ENCODE data around the gene HYOU1. TPM values are rescaled to one million over a fixed set of nuclear protein-coding genes. Genes with fewer than 3 reads are reported as not detected.

Gene HYOU1
- polyA plus RNA-seq, 1 donor (not counting 4 experiments of a cell fraction or from before 2014, with no cell fraction given): 119 TPM

- Histone ChIP-seq H4K20me1 (ENCODE audit: control insufficient read depth, extremely low read depth, insufficient read depth, low read length) (no peaks in the 10 kb centered on the region), H3K4me3 (ENCODE audit: control insufficient read depth in 2 of 3, extremely low read depth in 1 of 3, insufficient read depth in 2 of 3, low read depth in 1 of 3, low read length in 3 of 3) (peak overlapping the region; percentile 71 to 93 (median 78)), H3K36me3 (ENCODE audit: control insufficient read depth in 2 of 2, extremely low read depth in 1 of 2, insufficient read depth in 2 of 2, low read length in 2 of 2) (peaks cover 23 to 40% of the 10 kb centered on the region in 2 experiments), H3K27me3 (ENCODE audit: control insufficient read depth, extremely low read depth, insufficient read depth, low read length) (no peaks in the 10 kb centered on the region), H3K4me2 (ENCODE audit: control insufficient read depth, extremely low read depth, insufficient read depth, low read depth, low read length) (peak overlapping the region; percentile 63), H3K27ac (ENCODE audit: control insufficient read depth, insufficient read depth, low read length) (peak overlapping the region; percentile 73), H3K9me1 (ENCODE audit: control insufficient read depth, extremely low read depth, insufficient read depth, low read length) (no peaks in the 10 kb centered on the region), H3K9me3 (ENCODE audit: control insufficient read depth, low read depth, low read length) (no peaks in the 10 kb centered on the region), H2AFZ (ENCODE audit: control insufficient read depth, low read length) (peak overlapping the region; percentile 10), H3K79me2 (ENCODE audit: control insufficient read depth, insufficient read depth, low read length) (peaks cover 42% of the 10 kb centered on the region), H3K9ac (ENCODE audit: control insufficient read depth, extremely low read depth, insufficient read depth, low read length) (peak overlapping the region; percentile 81), H3K4me1 (ENCODE audit: control insufficient read depth, extremely low read depth, insufficient read depth, low read length) (peaks cover 24% of the 10 kb centered on the region)
- DNase-seq (ENCODE audit: low read depth, low spot score) (peak; percentile 97), FAIRE-seq (peak; percentile 91)
- dilution Hi-C loops (cut with MboI; ENCODE audit: extremely low pct_ligation_motif_present, low sequenced_read_pairs): no loop called here
- TF ChIP-seq CTCF (optimal IDR thresholded peaks at IDR 0.05 in 1 of 3, IDR thresholded peaks at IDR 0.05 in 1 of 3, conservative IDR thresholded peaks at IDR 0.05 in 1 of 3; ENCODE audit: extremely low read depth in 1 of 3, insufficient read depth in 2 of 3, low read length in 3 of 3) (no peak), EZH2 (IDR thresholded peaks at IDR 0.05; ENCODE audit: low read length) (no peak)
These were observed 38.3 kb upstream of the HYOU1 start for GRCh38 chr11:119095066-119095880.

GRCh38 chr11:119094816-119095065, 37.7 kb upstream of the HYOU1 start:
- H4K20me1 ChIP-seq (ENCODE audit: control insufficient read depth, extremely low read depth, insufficient read depth, low read length): no peaks in the 10 kb centered on the region
- H3K4me2 ChIP-seq (ENCODE audit: control insufficient read depth, extremely low read depth, insufficient read depth, low read depth, low read length): peak overlapping the region; percentile 63
- peaks cover 28 to 45% of the 10 kb centered on the region in 2 experiments for H3K36me3 ChIP-seq (ENCODE audit: control insufficient read depth in 2 of 2, extremely low read depth in 1 of 2, insufficient read depth in 2 of 2, low read length in 2 of 2)
- TF ChIP-seq EZH2 (IDR thresholded peaks at IDR 0.05; ENCODE audit: low read length): no peak
- peak; percentile 41 to 76 (median 72) for TF ChIP-seq CTCF (optimal IDR thresholded peaks at IDR 0.05 in 1 of 3, IDR thresholded peaks at IDR 0.05 in 1 of 3, conservative IDR thresholded peaks at IDR 0.05 in 1 of 3; ENCODE audit: extremely low read depth in 1 of 3, insufficient read depth in 2 of 3, low read length in 3 of 3)
- H3K27me3 ChIP-seq (ENCODE audit: control insufficient read depth, extremely low read depth, insufficient read depth, low read length): no peaks in the 10 kb centered on the region
- H2AFZ ChIP-seq (ENCODE audit: control insufficient read depth, low read length): no peak overlapping the region
- dilution Hi-C loops (cut with MboI; ENCODE audit: extremely low pct_ligation_motif_present, low sequenced_read_pairs): no loop called here
- H3K9me3 ChIP-seq (ENCODE audit: control insufficient read depth, low read depth, low read length): no peaks in the 10 kb centered on the region
- peak overlapping the region; percentile 81 for H3K9ac ChIP-seq (ENCODE audit: control insufficient read depth, extremely low read depth, insufficient read depth, low read length)
- no peaks in the 10 kb centered on the region for H3K9me1 ChIP-seq (ENCODE audit: control insufficient read depth, extremely low read depth, insufficient read depth, low read length)
- H3K27ac ChIP-seq (ENCODE audit: control insufficient read depth, insufficient read depth, low read length): peak overlapping the region; percentile 73
- H3K4me1 ChIP-seq (ENCODE audit: control insufficient read depth, extremely low read depth, insufficient read depth, low read length): peaks cover 19% of the 10 kb centered on the region
- H3K4me3 ChIP-seq (ENCODE audit: control insufficient read depth in 2 of 3, extremely low read depth in 1 of 3, insufficient read depth in 2 of 3, low read depth in 1 of 3, low read length in 3 of 3): peak overlapping the region; percentile 71 to 93 (median 78)
- H3K79me2 ChIP-seq (ENCODE audit: control insufficient read depth, insufficient read depth, low read length): peaks cover 37% of the 10 kb centered on the region
- DNase-seq (ENCODE audit: low read depth, low spot score) (no peak), FAIRE-seq (no peak)
